Measurements from ENCODE around the gene HPCAL1.
A peak's percentile ranks its signal among the peaks of the same experiment; 100 is the strongest.

Gene HPCAL1

DNA sequence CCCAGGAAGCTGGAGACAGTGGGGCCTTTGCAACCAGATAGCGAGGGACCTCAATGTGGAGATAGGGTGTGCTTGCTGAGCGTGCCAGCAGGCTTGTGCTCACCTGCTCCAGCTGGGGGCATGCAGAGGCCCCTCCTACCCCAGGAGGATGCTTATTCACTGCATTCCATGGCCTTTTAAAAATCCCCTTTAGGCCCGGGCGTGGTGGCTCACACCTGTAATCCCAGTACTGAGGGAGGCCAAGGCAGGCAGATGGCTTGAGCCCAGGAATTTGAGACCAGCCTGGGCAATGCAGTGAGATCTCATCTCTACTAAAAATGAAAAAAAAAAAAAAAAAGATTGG lies 90.9 kb downstream of the HPCAL1 start:
- DNase-seq = no peak

DNA sequence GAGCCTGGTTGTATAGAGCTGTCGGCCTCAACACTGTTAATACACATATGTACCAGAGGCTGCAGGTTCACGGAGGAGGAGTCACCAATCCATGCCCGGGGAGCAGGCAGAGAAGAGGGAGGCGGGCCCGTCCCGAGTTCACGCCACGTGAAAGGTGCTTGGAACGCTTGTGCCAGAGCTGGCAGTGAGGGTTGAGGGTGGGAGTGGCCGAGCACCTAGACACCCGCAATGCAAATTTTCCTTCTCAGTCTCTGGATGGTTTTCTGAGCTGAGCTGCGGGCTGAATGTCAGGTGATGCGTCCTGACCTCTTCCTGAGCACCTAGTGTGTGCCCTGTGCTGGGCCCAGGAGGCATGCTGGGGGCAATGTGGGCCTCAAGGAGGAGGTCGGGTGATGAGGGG lies 93.2 kb downstream of the HPCAL1 start:
- no peak for DNase-seq

DNA sequence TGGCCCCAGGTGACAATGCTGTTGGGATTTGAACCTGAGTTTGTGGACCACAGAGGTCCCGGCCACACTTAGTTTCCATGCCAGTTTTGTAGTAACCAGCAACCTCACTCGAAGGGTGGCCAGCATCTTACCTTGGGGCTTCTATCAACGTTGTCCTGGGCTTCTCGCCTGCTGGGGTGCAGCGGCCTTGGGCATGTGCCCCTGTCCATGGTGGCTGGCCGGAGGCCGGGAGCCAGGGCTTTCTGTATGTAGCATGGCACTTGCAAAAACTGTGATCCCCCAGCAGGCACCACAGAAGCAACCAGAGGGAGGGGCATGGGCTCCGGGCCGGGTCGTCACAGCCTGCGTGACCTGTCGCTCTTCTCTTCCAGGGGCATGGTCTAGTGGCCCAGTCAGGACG lies 93.8 kb downstream of the HPCAL1 start:
- DNase-seq = no peak

GRCh38 chr2:10397297-10397875 lies 94.7 kb downstream of the HPCAL1 start:
- no peak for DNase-seq

DNA sequence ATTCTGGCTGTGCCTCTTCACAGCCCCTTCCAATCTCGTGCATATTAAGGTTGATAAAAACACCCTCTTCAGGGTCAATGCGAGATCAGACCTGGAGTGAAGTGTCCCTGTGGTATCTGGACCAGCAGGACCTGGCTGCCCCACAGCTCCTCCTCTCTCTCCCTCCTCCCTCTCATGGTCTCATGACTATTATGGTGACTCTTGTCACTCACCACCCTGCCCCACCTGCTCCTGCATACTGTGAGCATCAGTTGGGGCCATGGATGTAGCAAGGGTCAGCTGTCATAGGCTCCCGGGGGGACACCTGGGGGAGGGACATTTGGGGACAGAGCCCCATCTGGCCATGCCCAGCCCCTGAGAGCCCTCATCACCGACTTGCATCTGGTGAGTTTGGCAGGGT lies 95.2 kb downstream of the HPCAL1 start:
- DNase-seq = no peak

- DNase-seq = no peak
These were observed 95.8 kb downstream of the HPCAL1 start for GRCh38 chr2:10398496-10398895.

DNA sequence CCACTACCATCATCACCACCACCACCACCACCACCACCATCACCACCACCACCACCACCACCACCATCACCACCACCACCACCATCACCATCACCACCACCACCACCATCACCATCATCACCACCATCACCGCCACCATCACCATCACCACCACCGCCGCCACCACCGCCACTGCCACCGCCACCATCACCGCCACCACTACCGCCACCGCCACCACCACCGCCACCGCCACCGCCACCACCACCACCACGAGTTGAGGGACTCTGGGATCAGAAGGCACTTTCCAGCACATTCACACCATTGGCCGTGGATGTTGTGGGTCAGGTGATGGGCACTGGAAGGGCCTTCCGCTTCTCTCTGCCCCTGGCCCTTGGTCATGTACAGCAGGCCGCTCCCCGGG lies 96.7 kb downstream of the HPCAL1 start:
- DNase-seq = no peak

DNA sequence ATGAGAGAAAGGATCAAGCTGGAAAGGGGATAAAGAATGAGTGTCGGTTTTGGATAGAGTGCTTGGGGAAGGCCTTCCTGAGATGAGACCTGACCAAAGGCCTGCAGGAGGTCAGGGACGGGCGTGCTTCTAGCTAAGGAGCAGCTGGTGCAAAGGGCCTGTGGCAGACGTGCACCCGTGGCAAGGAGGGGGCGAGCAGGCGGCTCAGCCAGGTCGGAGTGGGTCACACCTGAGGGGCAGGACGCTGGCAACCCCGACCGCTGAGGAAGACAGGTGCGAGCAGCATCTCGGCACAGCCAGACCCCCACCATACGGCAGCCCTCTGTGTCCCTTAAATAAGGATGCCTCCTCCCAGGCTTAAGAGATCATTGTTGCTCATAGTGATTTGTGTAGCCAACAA lies 97.3 kb downstream of the HPCAL1 start:
- no peak for DNase-seq

- DNase-seq = peak in 1 of 2 donors; percentile 72
These were observed 97.9 kb downstream of the HPCAL1 start for GRCh38 chr2:10400568-10400977.

DNA sequence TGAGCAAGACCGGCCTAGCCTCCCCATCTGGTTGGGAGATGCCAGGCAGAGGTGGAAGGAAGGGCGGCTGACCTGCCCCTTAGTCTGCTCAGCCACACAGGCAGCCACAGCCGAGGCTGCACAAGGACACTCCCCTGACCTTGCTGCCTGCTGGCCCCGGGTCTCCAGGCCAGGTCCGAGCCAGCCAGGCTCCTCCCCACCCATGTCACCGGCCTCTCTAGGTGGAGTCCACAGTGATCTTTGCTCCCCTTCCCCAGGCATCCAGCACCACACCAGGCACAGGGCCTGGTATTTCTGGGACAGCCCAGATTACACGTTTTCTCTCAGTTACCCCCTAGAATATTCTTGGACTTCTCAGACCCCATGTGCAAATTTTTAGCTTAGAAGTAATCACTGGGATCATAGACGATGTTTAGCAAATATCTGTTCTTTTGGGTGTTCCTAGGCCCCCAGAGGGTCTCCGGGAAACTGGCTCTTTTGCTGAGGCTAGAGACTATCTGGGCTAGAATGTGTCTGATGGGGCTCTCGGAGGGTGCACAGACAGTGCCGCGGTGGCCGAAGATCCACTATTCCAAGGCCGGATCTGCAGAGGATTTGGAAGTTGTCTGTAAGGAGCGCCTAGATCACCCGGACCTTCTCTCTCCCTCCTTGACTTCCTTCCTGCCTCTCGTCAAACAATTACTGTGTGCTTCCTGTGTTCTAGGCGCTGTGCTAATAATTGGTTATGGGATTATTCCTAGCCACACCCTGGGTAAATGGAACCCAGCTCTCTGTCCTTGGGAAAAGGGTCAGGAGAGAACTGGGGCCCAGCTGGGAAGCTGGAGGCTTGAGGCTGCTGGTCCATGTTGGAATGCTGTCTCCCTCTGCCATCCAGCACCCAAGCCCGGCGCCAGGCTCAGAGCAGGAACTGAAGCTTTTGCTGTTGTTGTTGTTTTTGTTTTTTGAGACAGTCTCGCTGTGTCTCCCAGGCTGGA lies 98.6 kb downstream of the HPCAL1 start:
- no peak for DNase-seq

- DNase-seq = no peak
These were observed 99.4 kb downstream of the HPCAL1 start for GRCh38 chr2:10402062-10402585.

DNA sequence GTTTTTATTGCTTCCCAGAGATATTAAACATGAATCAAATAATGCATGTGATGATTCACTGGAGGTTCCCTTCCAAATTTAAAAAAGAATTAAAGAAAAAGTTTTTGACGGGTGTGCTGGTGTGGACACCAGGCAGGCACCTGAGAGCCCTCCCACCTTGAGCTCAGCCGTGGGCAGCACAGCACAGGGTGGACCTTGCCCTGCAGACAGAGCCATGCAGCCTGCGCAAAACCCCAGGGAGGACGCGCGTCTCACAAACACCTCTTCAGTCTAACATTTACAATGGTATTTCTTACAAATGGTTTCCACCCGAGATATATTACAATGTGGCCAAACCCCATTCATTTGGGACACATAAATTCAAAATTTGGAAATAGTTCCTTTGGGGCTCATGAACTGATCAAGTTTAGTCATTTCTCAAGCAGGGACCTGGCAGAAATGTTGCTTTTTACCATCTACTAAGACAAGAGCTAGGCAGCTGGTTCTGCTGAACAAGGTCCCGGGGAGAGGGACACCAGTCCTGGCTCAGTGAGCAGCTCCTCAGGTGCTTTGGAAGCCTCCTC lies 100.0 kb downstream of the HPCAL1 start:
- no peak for DNase-seq

DNA sequence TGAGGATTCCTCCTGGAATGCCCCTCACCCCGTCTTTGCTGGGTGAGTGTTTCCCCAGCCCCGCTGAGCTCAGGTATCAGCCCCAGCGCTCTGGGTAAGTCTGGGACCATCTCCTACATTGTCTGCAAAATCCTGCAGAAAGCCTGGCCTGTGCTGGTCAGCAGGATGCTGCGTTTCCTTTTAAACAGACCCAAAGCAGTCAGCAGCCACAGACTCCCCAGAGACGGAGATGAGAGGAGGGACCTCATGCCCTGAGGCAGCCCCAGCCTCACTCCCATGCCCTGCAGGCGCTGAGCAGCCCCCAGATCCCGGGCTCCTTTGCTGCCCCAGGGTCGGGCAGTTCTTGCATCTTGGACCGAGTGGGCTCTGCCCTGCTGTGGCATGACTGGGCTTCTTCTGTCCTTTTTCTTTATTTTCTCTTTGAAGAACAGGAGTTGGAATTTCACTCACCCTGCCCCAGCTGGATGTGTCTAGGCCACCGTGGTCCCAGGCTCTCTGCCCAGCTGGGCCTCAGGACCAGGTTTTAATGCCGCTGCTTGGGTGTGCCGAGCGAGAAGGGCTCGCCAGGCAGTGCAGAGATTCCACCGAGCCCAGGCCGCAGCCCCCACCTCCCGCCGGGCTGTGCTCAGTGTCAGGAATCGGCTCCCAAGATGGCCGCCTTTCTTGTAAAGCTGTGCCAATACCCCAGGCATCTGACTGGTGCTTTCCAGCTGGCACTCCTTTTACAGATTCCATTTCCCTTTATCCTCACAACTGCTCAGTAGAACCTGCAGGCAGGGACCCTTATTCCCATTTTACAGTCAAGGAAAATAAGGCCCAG lies 101.8 kb downstream of the HPCAL1 start:
- DNase-seq = no peak

- DNase-seq = no peak
These were observed 102.7 kb downstream of the HPCAL1 start for GRCh38 chr2:10405448-10405847.

DNA sequence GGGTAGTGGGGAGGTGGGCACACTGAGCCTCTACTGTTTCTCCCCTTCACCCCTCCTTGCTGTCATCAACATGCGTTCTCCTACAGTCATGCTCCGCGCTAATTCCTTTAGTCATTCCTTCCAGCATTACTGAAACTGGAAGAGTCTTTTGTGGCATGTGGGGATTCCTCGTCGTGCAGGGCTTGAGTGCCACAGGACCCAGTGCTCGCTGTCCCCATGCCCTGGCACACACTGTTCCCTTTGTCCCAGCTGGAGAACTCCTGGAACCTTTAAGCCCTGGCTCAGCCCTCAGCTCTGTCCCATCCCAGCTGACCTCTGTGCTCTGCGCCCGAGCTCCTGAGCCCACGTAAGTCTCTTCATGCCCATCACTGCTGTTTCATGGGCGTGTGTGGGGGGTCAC lies 103.3 kb downstream of the HPCAL1 start:
- no peak for DNase-seq

DNA sequence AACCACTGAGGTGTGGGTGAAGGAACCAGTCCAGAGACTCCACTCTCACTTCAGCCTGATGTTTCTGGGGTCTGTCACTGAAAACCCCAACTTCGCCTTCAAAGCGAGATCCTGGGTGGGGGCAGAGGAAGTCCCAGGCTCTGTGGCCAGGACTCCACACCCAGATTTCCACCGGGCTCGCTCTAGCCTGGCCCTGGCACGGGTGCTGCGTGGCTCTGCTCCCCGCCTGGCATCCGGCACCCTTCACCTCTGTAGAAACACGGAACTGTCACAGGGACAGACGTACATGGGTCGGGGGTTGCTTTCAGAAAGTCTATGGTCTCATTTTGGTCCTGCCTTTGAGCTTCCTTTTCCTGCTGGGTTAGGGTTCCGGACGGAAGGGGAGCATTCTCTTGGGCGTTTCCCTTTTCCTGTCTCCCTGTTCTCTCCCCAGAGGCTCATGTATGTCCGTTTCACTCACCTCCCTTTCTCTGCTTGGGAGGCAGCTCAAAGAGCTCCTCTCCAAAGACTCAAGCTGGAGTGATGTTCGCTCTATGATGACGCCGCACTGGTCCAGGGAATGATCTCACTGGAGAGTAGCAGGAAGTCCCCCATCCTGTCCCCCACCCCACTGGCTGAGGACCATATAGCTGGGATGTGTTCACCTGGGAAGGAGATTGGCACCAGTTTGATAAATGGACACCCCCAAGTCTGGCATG lies 103.9 kb downstream of the HPCAL1 start:
- no peak for DNase-seq

GRCh38 chr2:10407432-10407831 lies 104.7 kb downstream of the HPCAL1 start:
- no peak for DNase-seq

DNA sequence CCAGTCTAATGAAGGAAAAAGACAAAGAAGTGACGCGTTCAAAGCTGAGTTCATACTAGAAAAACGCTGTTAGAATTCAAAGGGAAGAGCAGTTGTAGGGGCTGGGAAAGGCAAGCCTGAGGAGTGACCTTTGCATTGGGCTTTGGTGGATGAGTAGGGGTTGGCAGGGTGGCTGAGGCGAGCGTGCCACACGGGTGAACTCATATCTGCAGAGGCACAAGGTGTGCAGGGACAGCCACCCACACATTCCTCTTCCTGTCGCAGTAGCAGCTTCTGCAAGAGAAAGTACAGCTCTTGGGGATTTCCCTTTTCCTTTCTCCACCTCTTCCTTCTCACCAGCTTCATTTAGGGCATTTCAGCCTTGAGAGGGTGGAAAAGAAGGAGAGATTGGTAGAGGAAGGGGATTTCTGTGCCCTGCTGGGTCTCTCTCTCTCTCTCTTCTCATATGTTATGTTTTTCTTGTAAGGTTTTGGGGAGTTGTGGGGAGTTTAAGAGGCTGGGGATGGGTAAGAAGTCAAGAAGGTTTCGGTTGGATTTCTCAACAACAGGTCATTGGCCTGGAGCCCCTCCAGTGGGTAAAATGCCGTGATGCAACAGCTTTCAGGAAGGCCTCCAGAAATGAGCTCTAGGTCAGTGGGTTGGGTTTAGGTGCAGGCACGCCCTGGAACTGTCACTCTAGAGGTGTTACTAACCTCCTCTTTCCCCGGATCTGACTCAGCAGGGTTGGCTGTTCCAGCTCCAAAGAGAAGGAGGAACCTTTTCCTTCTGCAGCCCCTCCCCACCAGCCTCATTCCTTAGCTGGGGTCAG lies 105.3 kb downstream of the HPCAL1 start:
- DNase-seq = peak; percentile 51 to 72

DNA sequence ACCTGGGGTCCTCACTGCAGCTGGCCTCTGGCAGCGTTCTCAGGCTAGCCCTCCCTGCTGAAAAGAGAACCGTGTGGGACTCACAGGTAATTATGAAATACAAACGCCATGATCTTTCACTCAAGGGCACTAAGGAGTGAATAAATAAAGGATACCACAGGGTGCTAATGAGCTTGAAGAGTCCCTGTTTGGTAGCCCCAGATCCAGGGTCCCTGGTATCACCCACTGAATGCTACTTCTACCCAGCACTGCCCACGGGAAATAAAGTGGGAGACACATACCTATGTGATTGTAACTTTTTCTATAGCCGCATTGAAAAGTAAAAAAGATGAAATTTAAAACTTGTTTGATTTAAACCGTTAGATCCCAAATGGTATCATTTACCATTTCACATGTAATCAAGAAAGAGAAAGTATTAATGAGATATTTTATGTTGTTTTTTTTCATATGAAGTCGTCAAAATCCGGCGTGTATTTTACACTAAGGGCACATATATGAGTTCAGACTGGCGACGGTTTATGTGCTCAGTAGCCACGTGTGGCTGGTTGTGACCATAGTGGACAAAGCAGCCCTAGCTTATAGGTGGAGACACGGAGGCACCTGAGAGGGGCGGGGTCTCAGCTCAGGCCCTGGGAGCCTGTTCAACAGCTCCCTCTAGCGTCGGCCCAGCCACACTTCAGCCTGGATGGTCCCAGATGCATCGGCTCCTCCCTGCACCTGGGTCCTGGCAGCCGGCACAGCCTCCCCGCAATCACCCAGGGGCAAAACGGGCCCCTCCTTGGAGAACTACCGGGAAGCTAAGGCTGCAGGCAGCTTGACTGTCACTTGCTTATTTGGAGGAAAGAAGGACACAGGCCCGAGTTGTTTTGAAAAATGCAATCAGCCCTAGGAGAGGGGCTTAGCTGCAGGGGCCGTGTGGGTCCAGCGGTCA lies 106.2 kb downstream of the HPCAL1 start:
- DNase-seq = peak; percentile 86
